PC-9 (cell line): ENCODE results near the gene TTC23. TPM values are rescaled to one million over a fixed set of nuclear protein-coding genes. Genes with fewer than 3 reads are reported as not detected.

Experiments
- BruUV-seq: library from RNA; stranded (reverse); fragments of 400-500 nt; replicated peaks from 2 replicates; lab custom pipeline; 2021; lab: Mats Ljungman, UMichigan
- CTCF ChIA-PET: fragments of 300-600 bp; sonication (Branson Sonifier 250); formaldehyde crosslinking; loops from one replicate; lab custom pipeline; 2022; ENCODE audit warnings: antibody characterized with exemption; lab: Charles Lee
- POLR2A ChIA-PET: fragments of 300-600 bp; sonication (Branson Sonifier 250); formaldehyde crosslinking; loops from one replicate; lab custom pipeline; 2022; ENCODE audit warnings: antibody characterized with exemption; ENCODE audit not compliant: unreplicated experiment; lab: Charles Lee
- DNase-seq, 2 experiments: peaks; one replicate each; pipeline versions ENCODE4 v3.0.0 to v3.0.0-alpha.2; 2015 to 2022; ENCODE audit warnings: mixed read lengths in 1 of 2
- H2AFZ ChIP-seq: fragments of 200-600 bp; sonication (generic); 2 replicates; pipeline ENCODE4 v1.8.1; 2017; ENCODE audit warnings: antibody characterized with exemption
- H3F3A ChIP-seq: fragments of 200-600 bp; sonication (generic); 2 replicates; pipeline ENCODE4 v1.8.1; 2017; ENCODE audit warnings: antibody characterized with exemption, mild to moderate bottlenecking, low read depth; ENCODE audit not compliant: insufficient read depth
- H3K27ac ChIP-seq: fragments of 200-600 bp; sonication (generic); 2 replicates; pipeline ENCODE4 v1.6.1; 2016; ENCODE audit warnings: mixed run types
- H3K27me3 ChIP-seq: fragments of 200-600 bp; sonication (generic); 2 replicates; pipeline ENCODE4 v1.6.1; 2016; ENCODE audit warnings: low read depth, mixed run types; ENCODE audit not compliant: insufficient read depth
- H3K36me3 ChIP-seq: fragments of 200-600 bp; sonication (generic); 2 replicates; pipeline ENCODE4 v1.6.1; 2016; ENCODE audit warnings: low read depth, mixed run types
- H3K4me1 ChIP-seq: fragments of 200-600 bp; sonication (generic); replicated peaks from 2 replicates; pipeline ENCODE4 v1.6.1; 2016; ENCODE audit warnings: mixed run types; ENCODE audit not compliant: insufficient read depth
- H3K4me2 ChIP-seq: fragments of 200-600 bp; sonication (generic); 2 replicates; pipeline ENCODE4 v1.6.1; 2017; ENCODE audit warnings: mixed run types
- H3K4me3 ChIP-seq: fragments of 200-600 bp; sonication (generic); 2 replicates; pipeline ENCODE4 v1.6.1; 2016; ENCODE audit warnings: mixed run types
- H3K79me2 ChIP-seq: fragments of 200-600 bp; sonication (generic); 2 replicates; pipeline ENCODE4 v1.6.1; 2017; ENCODE audit warnings: low read depth, mixed run types
- H3K9me2 ChIP-seq: fragments of 200-600 bp; sonication (generic); 2 replicates; pipeline ENCODE4 v1.8.1; 2017; ENCODE audit warnings: mild to moderate bottlenecking; ENCODE audit not compliant: insufficient read depth
- H3K9me3 ChIP-seq: fragments of 200-600 bp; sonication (generic); 2 replicates; pipeline ENCODE4 v1.8.1; 2016; ENCODE audit warnings: low read depth; ENCODE audit not compliant: insufficient read depth
- H4K20me1 ChIP-seq: fragments of 200-600 bp; sonication (generic); 2 replicates; pipeline ENCODE4 v1.8.1; 2017; ENCODE audit not compliant: insufficient read depth
- CTCF ChIP-seq: fragments of 200-600 bp; sonication (generic); conservative IDR thresholded peaks from 2 replicates; pipeline ENCODE4 v1.6.1; 2017; ENCODE audit warnings: mixed run types, antibody characterized with exemption, mild to moderate bottlenecking, moderate library complexity
- EZH2 ChIP-seq: fragments of 200-600 bp; sonication (generic); IDR thresholded peaks from 2 replicates; pipeline ENCODE4 v1.8.0; 2017; ENCODE audit warnings: antibody characterized with exemption, low read depth
- intact Hi-C: fragments of 100-400 bp; cut with micrococcal nuclease; formaldehyde crosslinking; loops from one replicate; pipeline ENCODE4 v1.10.0; 2022; ENCODE audit not compliant: unreplicated experiment
- total RNA-seq: library from RNA; stranded (reverse); gene quantifications from 2 replicates; pipeline ENCODE4 v1.2.3, GENCODE V29; 2021

Gene TTC23
- total RNA-seq, 1 experiment from 2014 or later = 18.4 TPM

DNA sequence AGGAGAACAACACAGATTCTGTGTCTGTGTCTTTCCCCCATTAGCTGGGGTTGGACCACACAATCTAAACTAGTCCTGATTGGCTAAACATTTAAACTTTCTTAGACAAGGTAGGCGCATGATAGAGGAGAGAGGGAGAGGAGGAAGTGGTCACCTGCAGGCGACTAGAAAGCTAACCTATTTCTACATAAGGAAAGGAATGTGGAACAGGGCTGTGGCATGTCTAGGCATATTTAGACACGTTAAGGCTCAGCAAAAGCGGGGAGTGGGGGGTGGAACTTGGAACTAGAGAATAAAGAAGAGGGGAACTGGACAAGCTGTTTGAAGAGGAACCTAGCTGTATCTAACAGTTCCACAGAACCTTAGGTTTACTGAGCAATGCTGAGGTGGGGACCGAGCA lies 14.7 kb upstream of the TTC23 start:
- no peak overlapping the region for H3K4me2 ChIP-seq
- TF ChIP-seq CTCF (no peak), EZH2 (no peak)
- no peaks in the 10 kb centered on the region for H3K9me3 ChIP-seq
- ChIA-PET POLR2A (no interaction called here), CTCF (no interaction called here)
- H3F3A ChIP-seq = no peaks in the 10 kb centered on the region
- DNase-seq = no peak
- H3K79me2 ChIP-seq = no peaks in the 10 kb centered on the region
- H2AFZ ChIP-seq = no peak overlapping the region
- H4K20me1 ChIP-seq = no peaks in the 10 kb centered on the region
- no peak overlapping the region for H3K4me3 ChIP-seq
- no peaks in the 10 kb centered on the region for H3K27me3 ChIP-seq
- no peaks in the 10 kb centered on the region; the same call in 1 of the 2 replicates for H3K9me2 ChIP-seq
- no TSS peak for BruUV-seq
- H3K27ac ChIP-seq = no peak overlapping the region
- H3K4me1 ChIP-seq = no peaks in the 10 kb centered on the region
- no peaks in the 10 kb centered on the region for H3K36me3 ChIP-seq
- intact Hi-C loops = no loop called here

DNA sequence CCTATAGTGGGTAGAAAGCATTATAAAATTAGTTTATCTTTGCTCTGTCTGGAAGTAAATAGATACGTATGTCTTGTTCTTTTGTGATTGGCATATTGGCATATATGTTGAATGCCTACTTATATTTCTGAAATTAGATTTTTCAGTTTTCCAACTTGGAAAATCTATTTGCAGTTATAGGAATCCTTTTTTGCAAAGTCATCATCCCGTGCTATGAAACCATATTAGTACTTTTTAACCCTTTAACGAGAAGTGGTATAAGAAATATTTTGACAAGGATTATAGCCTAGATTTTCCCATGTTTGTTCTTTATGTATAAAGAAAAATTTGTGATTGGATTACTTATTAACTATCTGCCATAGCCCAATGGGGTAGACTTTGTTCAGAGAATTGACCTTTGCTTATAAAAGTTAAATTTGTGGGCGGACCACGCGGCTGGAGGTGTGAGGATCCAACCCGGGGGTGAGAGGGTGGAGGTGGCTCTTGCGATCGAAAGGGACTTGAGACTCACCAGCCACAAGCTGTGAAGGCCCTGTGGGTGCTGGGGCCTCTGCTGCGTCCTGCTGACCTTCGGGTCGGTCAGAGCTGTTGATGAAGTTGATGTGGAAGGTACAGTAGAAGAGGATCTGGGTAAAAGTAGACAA lies 7.8 kb upstream of the TTC23 start:
- Histone ChIP-seq H3K27me3 (no peaks in the 10 kb centered on the region), H3K79me2 (no peaks in the 10 kb centered on the region), H3F3A (no peaks in the 10 kb centered on the region), H3K27ac (no peak overlapping the region), H3K4me2 (no peak overlapping the region), H3K4me3 (no peak overlapping the region), H4K20me1 (no peaks in the 10 kb centered on the region), H3K36me3 (no peaks in the 10 kb centered on the region), H3K9me2 (no peaks in the 10 kb centered on the region), H3K9me3 (no peaks in the 10 kb centered on the region), H2AFZ (no peak overlapping the region), H3K4me1 (peaks cover 5% of the 10 kb centered on the region)
- ChIA-PET POLR2A (no interaction called here), CTCF (no interaction called here)
- TF ChIP-seq EZH2 = no peak
- no TSS peak for BruUV-seq
- intact Hi-C loops = loop anchor here (10.0 kb wide), 1 partner anchor 612 kb away; the partner anchor contains the start of gene IGF1R
- DNase-seq = no peak

DNA sequence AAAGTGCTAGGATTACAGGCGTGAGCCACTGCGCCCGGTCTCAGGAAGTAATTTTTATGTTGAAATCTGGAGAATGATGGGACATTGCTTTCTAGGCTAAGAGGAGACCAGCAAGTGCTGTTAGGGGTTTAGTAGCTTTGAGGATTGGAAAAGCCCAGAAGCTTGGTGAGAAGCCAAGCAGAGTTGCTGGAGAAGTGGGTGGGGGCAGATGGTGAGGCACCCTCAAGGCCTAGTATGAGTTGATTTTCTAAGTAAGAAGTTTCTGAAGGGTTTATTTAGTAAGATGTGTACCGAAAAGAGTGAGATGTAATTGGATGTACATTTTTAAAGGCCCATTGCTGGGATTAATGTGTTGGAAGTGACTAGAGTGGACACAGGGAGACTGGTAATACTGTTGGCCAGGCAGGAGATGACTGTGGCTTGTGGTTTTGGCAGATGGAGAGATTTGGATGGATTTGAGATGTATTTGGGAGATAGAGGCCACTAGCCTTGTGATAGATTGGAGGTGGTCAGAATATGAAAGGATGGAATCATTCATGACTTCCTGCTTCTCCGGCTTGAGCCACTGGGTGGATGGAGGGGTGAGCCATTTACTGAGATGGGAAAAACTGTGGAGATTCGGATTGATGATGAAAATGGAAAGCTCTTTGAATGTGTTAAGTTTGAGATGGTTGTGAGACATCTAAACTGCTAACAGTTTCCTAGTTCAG lies 4.2 kb upstream of the TTC23 start:
- peaks cover 11% of the 10 kb centered on the region for H3K4me1 ChIP-seq
- DNase-seq = no peak
- no peak overlapping the region for H2AFZ ChIP-seq
- TF ChIP-seq EZH2 = no peak
- TF ChIP-seq CTCF = no peak
- ChIA-PET POLR2A (interaction anchor here (0.6 kb wide), 1 partner anchor 650 kb away, joined by 3 read pairs; no protein-coding TSS in a partner anchor), CTCF (no interaction called here)
- H3F3A ChIP-seq = peaks cover 8% of the 10 kb centered on the region; the same call in 1 of the 2 replicates
- no peaks in the 10 kb centered on the region for H4K20me1 ChIP-seq
- no TSS peak for BruUV-seq
- no peak overlapping the region for H3K4me2 ChIP-seq
- H3K79me2 ChIP-seq = peaks cover 3% of the 10 kb centered on the region
- H3K9me3 ChIP-seq = no peaks in the 10 kb centered on the region
- no peaks in the 10 kb centered on the region for H3K27me3 ChIP-seq
- no peaks in the 10 kb centered on the region for H3K36me3 ChIP-seq
- no peak overlapping the region for H3K27ac ChIP-seq
- intact Hi-C loops = loop anchor here (10.0 kb wide), 1 partner anchor 609 kb away; the partner anchor contains the start of gene IGF1R
- no peak overlapping the region for H3K4me3 ChIP-seq
- no peaks in the 10 kb centered on the region for H3K9me2 ChIP-seq
